ENCODE results near the gene DOCK10. TPM values are rescaled to one million over a fixed set of nuclear protein-coding genes. Genes with fewer than 3 reads are reported as not detected.

The DOCK10 gene
- total RNA-seq, 6 experiments from 2014 or later, result 61.1 to 78.8 (median 75.8) TPM

DNA sequence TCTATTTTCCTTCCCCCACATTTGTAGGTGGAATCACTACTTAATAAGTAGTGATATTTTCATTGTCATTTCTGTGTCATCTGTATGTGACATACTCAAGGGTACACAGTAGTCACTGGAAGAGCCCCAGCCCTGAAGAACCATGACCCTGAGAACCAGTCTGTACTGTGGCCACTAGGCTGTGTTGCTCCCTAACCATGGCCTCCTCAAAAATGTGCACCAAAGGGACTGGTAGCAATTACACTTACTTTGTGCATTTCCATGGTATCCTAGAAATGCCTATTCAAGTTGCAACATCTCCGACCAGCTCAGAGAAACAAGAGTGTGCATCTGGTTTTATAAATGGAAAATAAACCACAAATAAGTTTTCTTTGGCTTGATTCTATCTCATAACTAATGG lies 155.1 kb downstream of the DOCK10 start:
- Mint-ChIP-seq H3K27ac (peak overlapping the region; percentile 93), H3K27me3 (ENCODE audit: insufficient read depth) (peaks cover 1% of the 10 kb centered on the region; the same call in 1 of the 2 replicates), H3K36me3 (ENCODE audit: low read depth) (peaks cover 60% of the 10 kb centered on the region), H3K4me1 (ENCODE audit: low read depth) (peaks cover 90% of the 10 kb centered on the region), H3K4me3 (peak overlapping the region; percentile 80; the same call in 1 of the 2 replicates), H3K9me3 (no peaks in the 10 kb centered on the region)
- TF ChIP-seq, protein P1, sequence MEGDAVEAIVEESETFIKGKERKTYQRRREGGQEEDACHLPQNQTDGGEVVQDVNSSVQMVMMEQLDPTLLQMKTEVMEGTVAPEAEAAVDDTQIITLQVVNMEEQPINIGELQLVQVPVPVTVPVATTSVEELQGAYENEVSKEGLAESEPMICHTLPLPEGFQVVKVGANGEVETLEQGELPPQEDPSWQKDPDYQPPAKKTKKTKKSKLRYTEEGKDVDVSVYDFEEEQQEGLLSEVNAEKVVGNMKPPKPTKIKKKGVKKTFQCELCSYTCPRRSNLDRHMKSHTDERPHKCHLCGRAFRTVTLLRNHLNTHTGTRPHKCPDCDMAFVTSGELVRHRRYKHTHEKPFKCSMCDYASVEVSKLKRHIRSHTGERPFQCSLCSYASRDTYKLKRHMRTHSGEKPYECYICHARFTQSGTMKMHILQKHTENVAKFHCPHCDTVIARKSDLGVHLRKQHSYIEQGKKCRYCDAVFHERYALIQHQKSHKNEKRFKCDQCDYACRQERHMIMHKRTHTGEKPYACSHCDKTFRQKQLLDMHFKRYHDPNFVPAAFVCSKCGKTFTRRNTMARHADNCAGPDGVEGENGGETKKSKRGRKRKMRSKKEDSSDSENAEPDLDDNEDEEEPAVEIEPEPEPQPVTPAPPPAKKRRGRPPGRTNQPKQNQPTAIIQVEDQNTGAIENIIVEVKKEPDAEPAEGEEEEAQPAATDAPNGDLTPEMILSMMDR (IDR thresholded peaks at IDR 0.05), result peak; percentile 68
- DNase-seq, result peak; percentile 79

DNA sequence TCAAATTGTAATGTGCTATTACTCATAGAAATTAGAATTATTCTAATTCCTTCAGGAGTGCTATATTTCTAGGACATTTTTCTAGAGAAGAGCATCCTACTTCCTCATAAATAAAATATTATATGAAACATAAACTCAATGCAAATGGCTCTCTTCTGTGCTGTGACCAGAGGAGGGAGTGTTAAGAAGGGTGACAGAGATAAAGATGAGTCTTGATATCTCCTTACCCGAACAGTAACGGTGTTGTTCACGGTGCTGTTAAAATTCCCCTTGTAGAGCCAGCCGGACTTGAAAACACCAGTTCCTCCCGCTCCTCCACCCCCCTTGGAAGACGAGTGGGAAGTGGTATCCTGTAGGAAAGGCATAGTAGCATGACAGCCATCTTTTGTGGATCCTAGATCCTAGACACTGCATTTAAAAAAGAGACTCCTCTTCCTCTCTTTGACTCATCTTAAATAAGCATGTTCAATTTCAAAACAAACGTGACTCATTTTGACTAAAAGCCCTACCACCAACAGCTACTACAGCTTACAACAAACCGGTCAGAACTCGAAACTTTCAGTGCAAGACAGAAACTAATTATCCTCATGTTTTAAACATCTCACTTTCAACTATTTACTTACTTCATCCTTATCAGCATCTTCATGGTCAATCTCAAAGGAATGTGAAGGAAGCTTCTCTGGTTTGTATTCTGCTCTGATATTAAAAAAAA lies 156.3 kb downstream of the DOCK10 start:
- H3K9me3 Mint-ChIP-seq, result no peaks in the 10 kb centered on the region
- peaks cover 1% of the 10 kb centered on the region; the same call in 1 of the 2 replicates for H3K27me3 Mint-ChIP-seq (ENCODE audit: insufficient read depth)
- peak overlapping the region; percentile 93 for H3K27ac Mint-ChIP-seq
- peaks cover 99% of the 10 kb centered on the region for H3K4me1 Mint-ChIP-seq (ENCODE audit: low read depth)
- H3K4me3 Mint-ChIP-seq, result peak overlapping the region; percentile 80
- DNase-seq, result peak; percentile 91
- H3K36me3 Mint-ChIP-seq (ENCODE audit: low read depth), result peaks cover 70% of the 10 kb centered on the region
- TF ChIP-seq, protein P1 (IDR thresholded peaks at IDR 0.05), result peak; percentile 23; the same call in 1 of the 2 replicates

DNA sequence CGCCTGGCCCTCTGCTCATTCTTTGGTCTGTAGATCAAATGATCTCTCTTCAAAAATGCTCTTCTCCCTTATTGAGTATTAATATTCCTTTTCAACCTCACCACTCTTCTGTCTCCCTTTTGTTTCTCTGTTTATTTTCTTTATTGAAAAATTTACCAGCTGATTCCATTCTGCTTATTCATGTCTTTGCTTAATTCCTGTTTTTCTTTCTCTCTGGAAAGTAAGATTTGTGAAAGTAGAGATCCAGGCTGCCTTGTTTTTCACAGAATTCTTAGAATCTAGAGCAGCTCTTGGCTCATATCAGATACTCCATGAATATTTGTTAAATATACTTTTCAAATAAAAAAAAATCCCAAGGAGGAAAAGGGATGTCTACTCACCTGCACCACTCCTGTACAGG lies 157.0 kb downstream of the DOCK10 start:
- Mint-ChIP-seq H3K27me3 (ENCODE audit: insufficient read depth) (peaks cover 1% of the 10 kb centered on the region; the same call in 1 of the 2 replicates), H3K4me3 (peak overlapping the region; percentile 80), H3K4me1 (ENCODE audit: low read depth) (peaks cover 99% of the 10 kb centered on the region), H3K27ac (peak overlapping the region; percentile 93), H3K9me3 (no peaks in the 10 kb centered on the region), H3K36me3 (ENCODE audit: low read depth) (peaks cover 70% of the 10 kb centered on the region)
- TF ChIP-seq, protein P1 (IDR thresholded peaks at IDR 0.05), result no peak
- DNase-seq, result no peak

DNA sequence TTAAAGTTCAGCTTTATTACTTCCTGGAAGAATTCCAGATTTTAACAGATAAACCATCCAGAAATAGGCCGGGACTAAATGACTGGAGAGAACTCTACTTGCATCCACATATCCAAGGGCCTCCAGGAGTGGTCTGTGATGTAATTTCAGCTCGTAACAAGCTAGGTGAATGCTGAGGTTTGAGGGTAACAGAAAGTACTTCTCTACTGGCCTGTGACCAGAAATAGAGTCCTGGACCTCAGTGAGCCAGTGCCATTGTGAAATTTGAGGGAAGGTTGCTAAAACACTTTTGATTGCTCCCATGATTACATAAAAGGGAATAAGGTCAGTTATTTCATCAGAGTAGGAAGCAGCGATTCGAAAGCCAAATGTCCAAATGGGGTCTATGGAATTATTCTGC lies 158.1 kb downstream of the DOCK10 start:
- H3K27me3 Mint-ChIP-seq (ENCODE audit: insufficient read depth), result peaks cover 1% of the 10 kb centered on the region; the same call in 1 of the 2 replicates
- H3K27ac Mint-ChIP-seq, result peak overlapping the region; percentile 93
- no peaks in the 10 kb centered on the region for H3K9me3 Mint-ChIP-seq
- peaks cover 67% of the 10 kb centered on the region for H3K36me3 Mint-ChIP-seq (ENCODE audit: low read depth)
- TF ChIP-seq, protein P1 (IDR thresholded peaks at IDR 0.05), result no peak
- peaks cover 92% of the 10 kb centered on the region for H3K4me1 Mint-ChIP-seq (ENCODE audit: low read depth)
- DNase-seq, result peak; percentile 25
- peak overlapping the region; percentile 80 for H3K4me3 Mint-ChIP-seq

DNA sequence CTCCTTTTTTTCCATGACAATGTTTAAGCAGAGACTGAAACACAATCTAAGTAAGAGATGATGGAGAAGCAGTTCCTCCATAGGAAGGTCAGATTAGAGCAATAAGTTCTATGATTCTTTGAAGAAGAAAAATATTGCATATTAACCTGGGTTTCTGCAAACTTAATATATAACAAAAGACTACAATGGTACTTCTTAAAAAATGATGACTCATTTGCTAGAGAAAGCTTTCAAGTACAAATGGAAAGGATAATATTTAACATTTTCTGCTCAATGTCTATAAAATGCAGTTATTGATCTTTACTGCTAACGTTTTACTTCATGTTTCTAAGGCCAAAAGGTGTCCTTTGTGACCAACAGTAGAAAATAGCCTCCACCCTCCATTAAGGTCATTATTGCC lies 158.6 kb downstream of the DOCK10 start:
- H3K27me3 Mint-ChIP-seq (ENCODE audit: insufficient read depth), result peaks cover 1% of the 10 kb centered on the region; the same call in 1 of the 2 replicates
- H3K4me3 Mint-ChIP-seq, result peak overlapping the region; percentile 80
- peaks cover 65% of the 10 kb centered on the region for H3K36me3 Mint-ChIP-seq (ENCODE audit: low read depth)
- H3K4me1 Mint-ChIP-seq (ENCODE audit: low read depth), result peaks cover 88% of the 10 kb centered on the region
- DNase-seq, result no peak
- no peaks in the 10 kb centered on the region for H3K9me3 Mint-ChIP-seq
- TF ChIP-seq, protein P1 (IDR thresholded peaks at IDR 0.05), result no peak
- H3K27ac Mint-ChIP-seq, result peak overlapping the region; percentile 93
